ENCODE results near the gene GPR153.

Gene GPR153

GRCh38 chr1:6295910-6296309, 35.0 kb upstream of the GPR153 start:
- DNase-seq (ENCODE audit: low read depth, low spot score) = no peak
- TF ChIP-seq CTCF (IDR thresholded peaks at IDR 0.05; ENCODE audit: low read depth, low read length) = no peak
- H3K4me3 ChIP-seq (ENCODE audit: low read depth, low read length) = no peak overlapping the region
- in situ Hi-C loops (cut with HindIII; ENCODE audit: low sequenced_read_pairs) = no loop called here

GRCh38 chr1:6294890-6295556, 34.1 kb upstream of the GPR153 start:
- no peak for DNase-seq (ENCODE audit: low read depth, low spot score)
- in situ Hi-C loops (cut with HindIII; ENCODE audit: low sequenced_read_pairs) = no loop called here
- TF ChIP-seq CTCF (IDR thresholded peaks at IDR 0.05; ENCODE audit: low read depth, low read length) = no peak
- no peak overlapping the region for H3K4me3 ChIP-seq (ENCODE audit: low read depth, low read length)

- in situ Hi-C loops (cut with HindIII; ENCODE audit: low sequenced_read_pairs) = no loop called here
- no peak for TF ChIP-seq CTCF (IDR thresholded peaks at IDR 0.05; ENCODE audit: low read depth, low read length)
- no peak for DNase-seq (ENCODE audit: low read depth, low spot score)
- no peak overlapping the region for H3K4me3 ChIP-seq (ENCODE audit: low read depth, low read length)
Observed at GRCh38 chr1:6294080-6294889, 33.4 kb upstream of the GPR153 start.

GRCh38 chr1:6292102-6292501, 31.2 kb upstream of the GPR153 start:
- TF ChIP-seq CTCF (IDR thresholded peaks at IDR 0.05; ENCODE audit: low read depth, low read length) = no peak
- in situ Hi-C loops (cut with HindIII; ENCODE audit: low sequenced_read_pairs) = no loop called here
- DNase-seq (ENCODE audit: low read depth, low spot score) = no peak
- H3K4me3 ChIP-seq (ENCODE audit: low read depth, low read length) = no peak overlapping the region

GRCh38 chr1:6288665-6289064, 27.8 kb upstream of the GPR153 start:
- TF ChIP-seq CTCF (IDR thresholded peaks at IDR 0.05; ENCODE audit: low read depth, low read length) = no peak
- DNase-seq (ENCODE audit: low read depth, low spot score) = no peak
- in situ Hi-C loops (cut with HindIII; ENCODE audit: low sequenced_read_pairs) = no loop called here
- H3K4me3 ChIP-seq (ENCODE audit: low read depth, low read length) = no peak overlapping the region

- no peak for DNase-seq (ENCODE audit: low read depth, low spot score)
- TF ChIP-seq CTCF (IDR thresholded peaks at IDR 0.05; ENCODE audit: low read depth, low read length) = no peak
- no peak overlapping the region for H3K4me3 ChIP-seq (ENCODE audit: low read depth, low read length)
- in situ Hi-C loops (cut with HindIII; ENCODE audit: low sequenced_read_pairs) = no loop called here
Observed at GRCh38 chr1:6288026-6288425, 27.1 kb upstream of the GPR153 start.

Data from astrocyte of the spinal cord (primary cell).